ENCODE data around the gene RPS16. TPM values are rescaled to one million over a fixed set of nuclear protein-coding genes. Genes with fewer than 3 reads are reported as not detected.
A peak's percentile ranks its signal among the peaks of the same experiment; 100 is the strongest.

The RPS16 gene
- total and polyA plus RNA-seq, 2 of the 8 experiments (the other 6 are each of a cell fraction or from before 2014, with no cell fraction given): 2,433 to 7,810 TPM

DNA sequence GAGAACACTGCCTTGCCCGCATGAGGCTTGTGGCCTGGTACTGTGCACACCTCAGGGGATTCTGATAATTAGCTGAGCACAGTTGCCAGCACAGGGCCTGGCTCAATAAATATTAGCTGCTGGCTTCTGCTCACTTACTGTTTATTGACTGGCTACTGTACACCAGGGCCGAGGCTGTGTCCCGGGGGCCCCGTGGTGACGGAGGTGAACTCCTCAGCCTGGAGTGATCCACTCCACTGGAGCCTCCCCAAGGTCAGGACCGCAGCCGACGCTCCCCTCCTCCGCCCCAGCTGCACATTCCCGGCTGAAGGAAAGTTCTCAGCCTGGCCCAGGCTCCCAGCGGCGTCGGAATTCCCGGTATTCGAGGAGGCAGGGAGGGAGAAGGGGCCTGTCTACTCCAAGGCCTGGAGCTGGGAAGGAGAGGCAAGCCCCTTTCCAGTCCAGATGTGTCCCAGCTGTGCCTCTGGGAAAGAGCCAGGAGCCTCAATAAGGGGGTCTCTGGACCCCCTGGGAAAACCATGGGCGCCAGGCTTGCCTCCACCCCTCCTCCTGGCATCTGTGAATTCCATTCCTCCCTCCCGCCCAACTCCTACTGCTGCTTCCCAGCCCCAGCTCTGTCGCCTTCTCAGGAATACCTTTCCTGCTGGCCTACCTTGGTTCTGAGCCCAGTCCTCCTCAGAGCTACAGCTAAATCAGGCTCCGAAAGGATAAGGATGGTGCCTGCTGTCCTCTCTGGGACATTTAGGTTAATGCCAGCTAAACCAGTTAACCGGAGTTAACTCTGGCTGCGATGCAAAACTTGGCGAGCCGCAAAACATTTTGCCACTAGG is 7.3 kb downstream of the RPS16 start (continued):
- TF ChIP-seq, protein P1, sequence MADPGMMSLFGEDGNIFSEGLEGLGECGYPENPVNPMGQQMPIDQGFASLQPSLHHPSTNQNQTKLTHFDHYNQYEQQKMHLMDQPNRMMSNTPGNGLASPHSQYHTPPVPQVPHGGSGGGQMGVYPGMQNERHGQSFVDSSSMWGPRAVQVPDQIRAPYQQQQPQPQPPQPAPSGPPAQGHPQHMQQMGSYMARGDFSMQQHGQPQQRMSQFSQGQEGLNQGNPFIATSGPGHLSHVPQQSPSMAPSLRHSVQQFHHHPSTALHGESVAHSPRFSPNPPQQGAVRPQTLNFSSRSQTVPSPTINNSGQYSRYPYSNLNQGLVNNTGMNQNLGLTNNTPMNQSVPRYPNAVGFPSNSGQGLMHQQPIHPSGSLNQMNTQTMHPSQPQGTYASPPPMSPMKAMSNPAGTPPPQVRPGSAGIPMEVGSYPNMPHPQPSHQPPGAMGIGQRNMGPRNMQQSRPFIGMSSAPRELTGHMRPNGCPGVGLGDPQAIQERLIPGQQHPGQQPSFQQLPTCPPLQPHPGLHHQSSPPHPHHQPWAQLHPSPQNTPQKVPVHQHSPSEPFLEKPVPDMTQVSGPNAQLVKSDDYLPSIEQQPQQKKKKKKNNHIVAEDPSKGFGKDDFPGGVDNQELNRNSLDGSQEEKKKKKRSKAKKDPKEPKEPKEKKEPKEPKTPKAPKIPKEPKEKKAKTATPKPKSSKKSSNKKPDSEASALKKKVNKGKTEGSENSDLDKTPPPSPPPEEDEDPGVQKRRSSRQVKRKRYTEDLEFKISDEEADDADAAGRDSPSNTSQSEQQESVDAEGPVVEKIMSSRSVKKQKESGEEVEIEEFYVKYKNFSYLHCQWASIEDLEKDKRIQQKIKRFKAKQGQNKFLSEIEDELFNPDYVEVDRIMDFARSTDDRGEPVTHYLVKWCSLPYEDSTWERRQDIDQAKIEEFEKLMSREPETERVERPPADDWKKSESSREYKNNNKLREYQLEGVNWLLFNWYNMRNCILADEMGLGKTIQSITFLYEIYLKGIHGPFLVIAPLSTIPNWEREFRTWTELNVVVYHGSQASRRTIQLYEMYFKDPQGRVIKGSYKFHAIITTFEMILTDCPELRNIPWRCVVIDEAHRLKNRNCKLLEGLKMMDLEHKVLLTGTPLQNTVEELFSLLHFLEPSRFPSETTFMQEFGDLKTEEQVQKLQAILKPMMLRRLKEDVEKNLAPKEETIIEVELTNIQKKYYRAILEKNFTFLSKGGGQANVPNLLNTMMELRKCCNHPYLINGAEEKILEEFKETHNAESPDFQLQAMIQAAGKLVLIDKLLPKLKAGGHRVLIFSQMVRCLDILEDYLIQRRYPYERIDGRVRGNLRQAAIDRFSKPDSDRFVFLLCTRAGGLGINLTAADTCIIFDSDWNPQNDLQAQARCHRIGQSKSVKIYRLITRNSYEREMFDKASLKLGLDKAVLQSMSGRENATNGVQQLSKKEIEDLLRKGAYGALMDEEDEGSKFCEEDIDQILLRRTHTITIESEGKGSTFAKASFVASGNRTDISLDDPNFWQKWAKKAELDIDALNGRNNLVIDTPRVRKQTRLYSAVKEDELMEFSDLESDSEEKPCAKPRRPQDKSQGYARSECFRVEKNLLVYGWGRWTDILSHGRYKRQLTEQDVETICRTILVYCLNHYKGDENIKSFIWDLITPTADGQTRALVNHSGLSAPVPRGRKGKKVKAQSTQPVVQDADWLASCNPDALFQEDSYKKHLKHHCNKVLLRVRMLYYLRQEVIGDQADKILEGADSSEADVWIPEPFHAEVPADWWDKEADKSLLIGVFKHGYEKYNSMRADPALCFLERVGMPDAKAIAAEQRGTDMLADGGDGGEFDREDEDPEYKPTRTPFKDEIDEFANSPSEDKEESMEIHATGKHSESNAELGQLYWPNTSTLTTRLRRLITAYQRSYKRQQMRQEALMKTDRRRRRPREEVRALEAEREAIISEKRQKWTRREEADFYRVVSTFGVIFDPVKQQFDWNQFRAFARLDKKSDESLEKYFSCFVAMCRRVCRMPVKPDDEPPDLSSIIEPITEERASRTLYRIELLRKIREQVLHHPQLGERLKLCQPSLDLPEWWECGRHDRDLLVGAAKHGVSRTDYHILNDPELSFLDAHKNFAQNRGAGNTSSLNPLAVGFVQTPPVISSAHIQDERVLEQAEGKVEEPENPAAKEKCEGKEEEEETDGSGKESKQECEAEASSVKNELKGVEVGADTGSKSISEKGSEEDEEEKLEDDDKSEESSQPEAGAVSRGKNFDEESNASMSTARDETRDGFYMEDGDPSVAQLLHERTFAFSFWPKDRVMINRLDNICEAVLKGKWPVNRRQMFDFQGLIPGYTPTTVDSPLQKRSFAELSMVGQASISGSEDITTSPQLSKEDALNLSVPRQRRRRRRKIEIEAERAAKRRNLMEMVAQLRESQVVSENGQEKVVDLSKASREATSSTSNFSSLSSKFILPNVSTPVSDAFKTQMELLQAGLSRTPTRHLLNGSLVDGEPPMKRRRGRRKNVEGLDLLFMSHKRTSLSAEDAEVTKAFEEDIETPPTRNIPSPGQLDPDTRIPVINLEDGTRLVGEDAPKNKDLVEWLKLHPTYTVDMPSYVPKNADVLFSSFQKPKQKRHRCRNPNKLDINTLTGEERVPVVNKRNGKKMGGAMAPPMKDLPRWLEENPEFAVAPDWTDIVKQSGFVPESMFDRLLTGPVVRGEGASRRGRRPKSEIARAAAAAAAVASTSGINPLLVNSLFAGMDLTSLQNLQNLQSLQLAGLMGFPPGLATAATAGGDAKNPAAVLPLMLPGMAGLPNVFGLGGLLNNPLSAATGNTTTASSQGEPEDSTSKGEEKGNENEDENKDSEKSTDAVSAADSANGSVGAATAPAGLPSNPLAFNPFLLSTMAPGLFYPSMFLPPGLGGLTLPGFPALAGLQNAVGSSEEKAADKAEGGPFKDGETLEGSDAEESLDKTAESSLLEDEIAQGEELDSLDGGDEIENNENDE (IDR thresholded peaks at IDR 0.05; ENCODE audit: insufficient replicate concordance, low read length): no peak
- peak; percentile 76 for TF ChIP-seq POLR2AphosphoS5 (IDR thresholded peaks at IDR 0.05; ENCODE audit: low read depth, low read length)
- no peak for TF ChIP-seq ZNF274 (IDR thresholded peaks at IDR 0.05; ENCODE audit: borderline replicate concordance, extremely low read depth, low read length)
- TF ChIP-seq CHD2 (IDR thresholded peaks at IDR 0.05; ENCODE audit: low read length): no peak; the same call in 1 of the 2 replicates
- no peak for TF ChIP-seq RNF2 (IDR thresholded peaks at IDR 0.05; ENCODE audit: borderline replicate concordance, low read depth, low read length, missing control alignments, poor library complexity, severe bottlenecking)
- TF ChIP-seq JUND (IDR thresholded peaks at IDR 0.05; ENCODE audit: low read length): no peak
- TF ChIP-seq EP300 (IDR thresholded peaks at IDR 0.05; ENCODE audit: borderline replicate concordance in 1 of 2, low read depth in 2 of 2, low read length in 2 of 2): peak in 1 of 2 experiments; percentile 92; a peak in 1 of 3 replicates
- no peak for TF ChIP-seq SUZ12 (IDR thresholded peaks at IDR 0.05; ENCODE audit: low read length)
- TF ChIP-seq CREB1 (IDR thresholded peaks at IDR 0.05): no peak
- no peak for TF ChIP-seq SP4 (IDR thresholded peaks at IDR 0.05; ENCODE audit: low read length)

Measured in H1 (cell line).